Lung (tissue), 12 donors: ENCODE measurements around the gene CUL5. TPM values are rescaled to one million over a fixed set of nuclear protein-coding genes. Genes with fewer than 3 reads are reported as not detected.

Experiments
- ATAC-seq: fragments of 200-7000 bp; cut with Tn5 transposase; one replicate; pipeline ENCODE4 v1.9.1; 2020; ENCODE audit warnings: moderate number of reproducible peaks; ENCODE audit not compliant: insufficient read depth, low FRiP score
- DNase-seq, 3 donors: peaks; one replicate each; pipeline ENCODE4 v3.0.0-alpha.2; 2013 to 2017
- H3K27ac ChIP-seq, 2 donors: one replicate each; pipeline ENCODE4 v1.5.1; 2013; ENCODE audit warnings: mild to moderate bottlenecking in 2 of 2, moderate library complexity in 2 of 2, control low read depth in 1 of 2, inconsistent platforms in 1 of 2, low read depth in 1 of 2, low read length in 1 of 2
- H3K27me3 ChIP-seq, 3 donors: one replicate each; pipeline ENCODE4 v1.5.1; 2013; ENCODE audit warnings: low read length in 2 of 3; ENCODE audit not compliant: control insufficient read depth in 3 of 3, insufficient read depth in 3 of 3
- H3K36me3 ChIP-seq, 4 donors: one replicate each; pipeline ENCODE4 v1.5.1; 2013; ENCODE audit warnings: low read length in 4 of 4, mild to moderate bottlenecking in 1 of 4, moderate library complexity in 1 of 4; ENCODE audit not compliant: control insufficient read depth in 4 of 4, insufficient read depth in 4 of 4
- H3K4me1 ChIP-seq, 5 donors: one replicate each; pipeline ENCODE4 v1.5.1; 2013; ENCODE audit warnings: low read length in 5 of 5, mild to moderate bottlenecking in 2 of 5, moderate library complexity in 1 of 5; ENCODE audit not compliant: control insufficient read depth in 5 of 5, insufficient read depth in 5 of 5
- H3K4me3 ChIP-seq: one replicate; pipeline ENCODE4 v1.5.1; 2013; ENCODE audit warnings: mild to moderate bottlenecking, control low read depth, moderate library complexity
- H3K9ac ChIP-seq, 2 donors: one replicate each; pipeline ENCODE4 v1.5.1; 2013; ENCODE audit warnings: low read length in 2 of 2, control low read depth in 1 of 2; ENCODE audit not compliant: insufficient read depth in 1 of 2
- H3K9me3 ChIP-seq, 4 donors: one replicate each; pipeline ENCODE4 v1.5.1; 2013; ENCODE audit warnings: low read length in 3 of 4, mild to moderate bottlenecking in 1 of 4, moderate library complexity in 1 of 4; ENCODE audit not compliant: control insufficient read depth in 4 of 4, insufficient read depth in 3 of 4
- WGBS, 2 donors: extraction: QIAGEN DNeasy Blood & Tissue Kit; methylation state at CpG; one replicate each; pipeline ENCODE4 v1.1.7; 2013; 5-methylcytosine and 5-hydroxymethylcytosine counted together
- polyA plus RNA-seq, 2 donors: library from polyadenylated mRNA; stranded (reverse); fragments of 200-250 nt; gene quantifications; one replicate each; pipeline ENCODE4 v1.2.1, GENCODE V29; 2013
- total RNA-seq, 2 donors: library from RNA; depleted of rRNA in 1 of 2; stranded (reverse); fragments of >200 nt in 1 of 2; gene quantifications; one replicate each; pipeline ENCODE4 v1.2.1, GENCODE V29; 2014 to 2021
- TF ChIP-seq, protein P1 (sequence below): IDR thresholded peaks from 2 replicates; pipeline ENCODE4 v1.5.1; 2012; ENCODE audit warnings: mild to moderate bottlenecking; ENCODE audit errors: control extremely low read depth, extremely low read depth
- donor health status: control.
- donor health status: control.
- donor health status: Bipolar disorder and iron deficiency.
- donor health status: healthy.
- donor health status: DM: yes; HTN: yes; CAD: no.

Gene CUL5
- total and polyA plus RNA-seq, 4 donors = 5.4 to 53.6 (median 22.2) TPM

DNA sequence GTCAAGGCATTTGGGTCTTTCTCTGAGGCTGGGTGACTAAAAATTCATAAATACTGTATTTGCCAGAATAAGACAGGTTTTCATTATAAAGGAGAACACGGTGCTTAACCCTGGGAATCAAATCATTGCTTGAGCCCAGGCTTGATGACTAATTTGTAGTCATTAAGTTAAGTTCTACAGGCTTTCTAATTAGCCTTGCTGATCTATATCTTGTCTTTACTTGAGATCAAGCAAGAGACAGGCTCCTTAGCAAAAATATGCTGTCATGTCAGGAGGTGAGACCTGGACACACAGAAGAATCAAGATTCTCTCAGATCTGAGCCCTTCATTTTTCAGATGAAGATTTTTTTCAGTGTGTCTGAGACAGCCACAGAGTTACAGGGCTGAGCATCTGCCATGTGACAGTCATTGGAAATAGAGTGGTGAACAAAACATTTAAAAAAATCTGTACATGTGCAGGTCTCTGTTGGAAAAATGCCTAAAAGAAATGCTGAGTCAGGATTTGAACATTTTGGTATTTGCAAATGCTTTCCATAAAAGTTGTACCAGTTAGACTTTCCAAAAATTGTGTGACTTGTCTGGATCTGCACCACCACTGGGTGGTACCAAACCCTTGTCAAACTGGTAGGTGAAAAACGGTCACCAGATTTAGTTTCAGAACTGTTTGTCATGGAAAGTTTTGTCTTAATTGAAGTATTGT is 127.3 kb downstream of the CUL5 start:
- Histone ChIP-seq H3K27ac (no peak overlapping the region), H3K27me3 (no peaks in the 10 kb centered on the region), H3K36me3 (peaks cover 6 to 20% (median 15%) of the 10 kb centered on the region in 4 donors), H3K9me3 (no peaks in the 10 kb centered on the region), H3K9ac (no peak overlapping the region), H3K4me3 (no peak overlapping the region), H3K4me1 (peaks cover 0 to 6% (median 0%) of the 10 kb centered on the region in 5 donors)
- TF ChIP-seq, protein P1, sequence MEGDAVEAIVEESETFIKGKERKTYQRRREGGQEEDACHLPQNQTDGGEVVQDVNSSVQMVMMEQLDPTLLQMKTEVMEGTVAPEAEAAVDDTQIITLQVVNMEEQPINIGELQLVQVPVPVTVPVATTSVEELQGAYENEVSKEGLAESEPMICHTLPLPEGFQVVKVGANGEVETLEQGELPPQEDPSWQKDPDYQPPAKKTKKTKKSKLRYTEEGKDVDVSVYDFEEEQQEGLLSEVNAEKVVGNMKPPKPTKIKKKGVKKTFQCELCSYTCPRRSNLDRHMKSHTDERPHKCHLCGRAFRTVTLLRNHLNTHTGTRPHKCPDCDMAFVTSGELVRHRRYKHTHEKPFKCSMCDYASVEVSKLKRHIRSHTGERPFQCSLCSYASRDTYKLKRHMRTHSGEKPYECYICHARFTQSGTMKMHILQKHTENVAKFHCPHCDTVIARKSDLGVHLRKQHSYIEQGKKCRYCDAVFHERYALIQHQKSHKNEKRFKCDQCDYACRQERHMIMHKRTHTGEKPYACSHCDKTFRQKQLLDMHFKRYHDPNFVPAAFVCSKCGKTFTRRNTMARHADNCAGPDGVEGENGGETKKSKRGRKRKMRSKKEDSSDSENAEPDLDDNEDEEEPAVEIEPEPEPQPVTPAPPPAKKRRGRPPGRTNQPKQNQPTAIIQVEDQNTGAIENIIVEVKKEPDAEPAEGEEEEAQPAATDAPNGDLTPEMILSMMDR = no peak
- ATAC-seq (no peak), DNase-seq (no peak)
- 73 to 88% methylated on average over 2 of the region's 2 CpGs for WGBS, 2 donors

DNA sequence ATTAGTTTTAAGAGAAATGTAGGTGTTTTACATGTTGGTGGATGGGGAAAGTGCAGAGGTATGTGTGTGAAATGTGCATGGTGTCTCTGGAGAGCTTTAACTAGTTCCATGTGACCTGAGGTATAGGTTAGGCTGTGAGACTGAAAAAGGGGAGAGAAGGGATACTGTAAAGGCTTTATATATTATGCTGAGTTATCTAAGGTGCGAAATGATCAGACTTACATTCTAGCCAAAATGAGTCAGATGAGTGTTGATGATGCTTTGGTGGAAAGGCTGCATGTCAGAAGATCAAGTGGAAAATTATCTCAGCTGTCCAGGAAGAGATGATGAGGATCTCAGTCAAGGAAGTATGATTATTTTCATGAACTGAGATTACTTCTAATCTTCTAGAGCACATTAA is 128.5 kb downstream of the CUL5 start:
- peaks cover 0 to 3% (median 0%) of the 10 kb centered on the region in 5 donors for H3K4me1 ChIP-seq
- ATAC-seq = no peak
- no peak overlapping the region for H3K27ac ChIP-seq
- no peak overlapping the region for H3K9ac ChIP-seq
- TF ChIP-seq, protein P1 = no peak
- H3K27me3 ChIP-seq = no peaks in the 10 kb centered on the region
- 91 to 100% methylated on average over 1 of the region's 1 CpG for WGBS, 2 donors
- no peak for DNase-seq
- H3K4me3 ChIP-seq = no peak overlapping the region
- peaks cover 8 to 20% (median 14%) of the 10 kb centered on the region in 4 donors for H3K36me3 ChIP-seq
- H3K9me3 ChIP-seq = no peaks in the 10 kb centered on the region

DNA sequence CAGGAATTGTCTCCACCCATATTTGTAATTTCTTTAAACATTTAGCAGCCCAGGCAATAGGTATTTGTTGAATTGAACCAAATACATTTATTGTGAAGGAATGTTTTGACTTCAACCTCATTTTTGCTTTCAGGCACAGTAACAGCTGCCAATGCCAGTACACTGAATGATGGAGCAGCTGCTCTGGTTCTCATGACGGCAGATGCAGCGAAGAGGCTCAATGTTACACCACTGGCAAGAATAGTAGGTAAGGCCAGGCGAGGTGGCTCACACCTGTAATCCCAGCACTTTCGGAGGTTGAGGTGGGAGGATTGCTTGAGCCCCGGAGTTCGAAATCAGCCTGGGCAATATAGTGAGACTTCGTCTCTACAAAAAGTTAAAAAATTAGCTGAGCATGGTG is 133.6 kb downstream of the CUL5 start:
- 86 to 98% methylated on average over 7 of the region's 7 CpGs for WGBS, 2 donors
- Histone ChIP-seq H3K36me3 (peaks cover 19 to 52% (median 30%) of the 10 kb centered on the region in 4 donors), H3K9ac (no peak overlapping the region), H3K27me3 (no peaks in the 10 kb centered on the region), H3K9me3 (no peaks in the 10 kb centered on the region), H3K27ac (no peak overlapping the region), H3K4me3 (no peak overlapping the region), H3K4me1 (no peaks in the 10 kb centered on the region)
- ATAC-seq (no peak), DNase-seq (no peak)
- TF ChIP-seq, protein P1 = no peak
